HG03571 (cell line): Measurements from ENCODE around the gene AGFG1.
"Not testable (repeated sequence)": the region's sequence is repeated elsewhere in the genome, so short reads cannot be mapped to it uniquely, and the experiment has no call there.

Experiments used
- ATAC-seq: cut with Tn5 transposase; IDR thresholded peaks from one replicate; pipeline ENCODE4 v1.9.1; 2021; ENCODE audit not compliant: unreplicated experiment

Gene AGFG1

GRCh38 chr2:227528803-227529202 lies 56.8 kb downstream of the AGFG1 start:
- no peak for ATAC-seq

GRCh38 chr2:227529871-227530270 lies 57.9 kb downstream of the AGFG1 start:
- ATAC-seq, result no peak

GRCh38 chr2:227534714-227535113 lies 62.8 kb downstream of the AGFG1 start:
- peak; percentile 85 for ATAC-seq

GRCh38 chr2:227536445-227536844 lies 64.5 kb downstream of the AGFG1 start:
- no peak for ATAC-seq

GRCh38 chr2:227539465-227539956 lies 67.6 kb downstream of the AGFG1 start:
- ATAC-seq, result no peak

GRCh38 chr2:227540352-227540751 lies 68.4 kb downstream of the AGFG1 start:
- not testable (repeated sequence) for ATAC-seq

GRCh38 chr2:227545990-227546389 lies 74.0 kb downstream of the AGFG1 start:
- ATAC-seq, result no peak

- ATAC-seq, result no peak
These were observed 79.9 kb downstream of the AGFG1 start for GRCh38 chr2:227551836-227552235.

- ATAC-seq, result no peak
These were observed 90.6 kb downstream of the AGFG1 start for GRCh38 chr2:227562581-227562980.

GRCh38 chr2:227565080-227565479 lies 93.1 kb downstream of the AGFG1 start:
- ATAC-seq, result no peak

- ATAC-seq, result no peak
These were observed 94.1 kb downstream of the AGFG1 start for GRCh38 chr2:227566012-227566411.

- ATAC-seq, result no peak
These were observed 96.9 kb downstream of the AGFG1 start for GRCh38 chr2:227568852-227569169.

GRCh38 chr2:227570615-227571014 lies 98.7 kb downstream of the AGFG1 start:
- no peak for ATAC-seq

GRCh38 chr2:227576110-227576509 lies 104.2 kb downstream of the AGFG1 start:
- ATAC-seq, result no peak

- no peak for ATAC-seq
These were observed 104.9 kb downstream of the AGFG1 start for GRCh38 chr2:227576812-227577211.

GRCh38 chr2:227577555-227577954 lies 105.6 kb downstream of the AGFG1 start:
- no peak for ATAC-seq

GRCh38 chr2:227578642-227579041 lies 106.7 kb downstream of the AGFG1 start:
- ATAC-seq, result no peak

- ATAC-seq, result no peak
These were observed 107.8 kb downstream of the AGFG1 start for GRCh38 chr2:227579791-227580190.

- no peak for ATAC-seq
These were observed 110.4 kb downstream of the AGFG1 start for GRCh38 chr2:227582369-227582768.

- no peak for ATAC-seq
These were observed 120.9 kb downstream of the AGFG1 start for GRCh38 chr2:227592694-227593387.

GRCh38 chr2:227595797-227596196 lies 123.8 kb downstream of the AGFG1 start:
- ATAC-seq, result no peak

- no peak for ATAC-seq
These were observed 125.1 kb downstream of the AGFG1 start for GRCh38 chr2:227597036-227597435.

GRCh38 chr2:227597998-227598397 lies 126.0 kb downstream of the AGFG1 start:
- ATAC-seq, result no peak
